Neural progenitor cell (in vitro differentiated cells): Measurements from ENCODE around the gene ORC3. TPM values are rescaled to one million over a fixed set of nuclear protein-coding genes. Genes with fewer than 3 reads are reported as not detected.

ENCODE experiments used
- DNase-seq: peaks from one replicate; pipeline ENCODE4 v3.0.0-alpha.2; 2016; ENCODE audit warnings: low spot score
- H2AFZ ChIP-seq: fragments of 200-600 bp; sonication (generic); replicated peaks from 2 replicates; pipeline ENCODE4 v1.6.1; 2016; ENCODE audit warnings: antibody characterized with exemption
- H3F3A ChIP-seq: fragments of 200-600 bp; sonication (generic); 2 replicates; pipeline ENCODE4 v1.6.1; 2016; ENCODE audit warnings: antibody characterized with exemption, low read depth
- H3K27ac ChIP-seq: fragments of 200-600 bp; sonication (generic); 2 replicates; pipeline ENCODE4 v1.5.1; 2016; ENCODE audit warnings: mild to moderate bottlenecking
- H3K27me3 ChIP-seq: fragments of 200-600 bp; sonication (generic); 2 replicates; pipeline ENCODE4 v1.6.1; 2016; ENCODE audit warnings: mild to moderate bottlenecking, moderate library complexity
- H3K36me3 ChIP-seq: fragments of 200-600 bp; sonication (generic); 2 replicates; pipeline ENCODE4 v1.5.1; 2016
- H3K4me1 ChIP-seq: fragments of 200-600 bp; sonication (generic); 2 replicates; pipeline ENCODE4 v1.6.1; 2016; ENCODE audit warnings: mixed run types
- H3K4me2 ChIP-seq: fragments of 200-600 bp; sonication (generic); 2 replicates; pipeline ENCODE4 v1.6.1; 2016
- H3K4me3 ChIP-seq: fragments of 200-600 bp; sonication (generic); 2 replicates; pipeline ENCODE4 v1.5.1; 2016
- H3K79me2 ChIP-seq: fragments of 200-600 bp; sonication (generic); 2 replicates; pipeline ENCODE4 v1.6.1; 2016; ENCODE audit warnings: low read depth
- H3K9ac ChIP-seq: fragments of 200-600 bp; sonication (generic); 2 replicates; pipeline ENCODE4 v1.6.1; 2016
- H3K9me3 ChIP-seq: fragments of 200-600 bp; sonication (generic); 2 replicates; pipeline ENCODE4 v1.5.1; 2016; ENCODE audit warnings: low read depth
- H4K20me1 ChIP-seq: fragments of 200-600 bp; sonication (generic); 2 replicates; pipeline ENCODE4 v1.6.1; 2016; ENCODE audit warnings: low read depth
- H3K27ac Mint-ChIP-seq: 3 replicates; pipeline ENCODE4 v1.8.0; 2021; ENCODE audit warnings: mixed read lengths
- H3K27me3 Mint-ChIP-seq: 2 replicates; pipeline ENCODE4 v1.8.0; 2022; ENCODE audit warnings: low read depth, mild to moderate bottlenecking, inconsistent platforms, moderate library complexity, mixed read lengths; ENCODE audit not compliant: insufficient read depth
- H3K36me3 Mint-ChIP-seq: 3 replicates; pipeline ENCODE4 v1.8.0; 2021; ENCODE audit warnings: mixed read lengths
- H3K4me1 Mint-ChIP-seq: 3 replicates; pipeline ENCODE4 v1.8.0; 2021; ENCODE audit warnings: mixed read lengths
- H3K4me3 Mint-ChIP-seq: 3 replicates; pipeline ENCODE4 v1.8.0; 2021; ENCODE audit warnings: mild to moderate bottlenecking, moderate library complexity, mixed read lengths
- H3K9me3 Mint-ChIP-seq: 3 replicates; pipeline ENCODE4 v1.8.0; 2020; ENCODE audit warnings: mixed read lengths
- EZH2 ChIP-seq: fragments of 200-600 bp; sonication (generic); IDR thresholded peaks from 2 replicates; pipeline ENCODE4 v1.6.1; 2017; ENCODE audit warnings: antibody characterized with exemption, mild to moderate bottlenecking, moderate library complexity
- EZH2phosphoT487 ChIP-seq: fragments of 200-600 bp; sonication (generic); IDR thresholded peaks from 2 replicates; pipeline ENCODE4 v1.6.1; 2017; ENCODE audit warnings: antibody characterized with exemption
- total RNA-seq: library from RNA; depleted of rRNA; stranded (reverse); fragments of >200 nt; gene quantifications from 2 replicates; pipeline ENCODE4 v1.2.3, GENCODE V29; 2015; ENCODE audit warnings: low replicate concordance
- TF ChIP-seq, protein P1 (sequence below): fragments of 200-600 bp; sonication (generic); IDR thresholded peaks from 2 replicates; pipeline ENCODE4 v1.5.1; 2017; ENCODE audit warnings: antibody characterized with exemption, mild to moderate bottlenecking

The ORC3 gene
- total RNA-seq, 1 donor from 2014 or later: 99.3 TPM

DNA sequence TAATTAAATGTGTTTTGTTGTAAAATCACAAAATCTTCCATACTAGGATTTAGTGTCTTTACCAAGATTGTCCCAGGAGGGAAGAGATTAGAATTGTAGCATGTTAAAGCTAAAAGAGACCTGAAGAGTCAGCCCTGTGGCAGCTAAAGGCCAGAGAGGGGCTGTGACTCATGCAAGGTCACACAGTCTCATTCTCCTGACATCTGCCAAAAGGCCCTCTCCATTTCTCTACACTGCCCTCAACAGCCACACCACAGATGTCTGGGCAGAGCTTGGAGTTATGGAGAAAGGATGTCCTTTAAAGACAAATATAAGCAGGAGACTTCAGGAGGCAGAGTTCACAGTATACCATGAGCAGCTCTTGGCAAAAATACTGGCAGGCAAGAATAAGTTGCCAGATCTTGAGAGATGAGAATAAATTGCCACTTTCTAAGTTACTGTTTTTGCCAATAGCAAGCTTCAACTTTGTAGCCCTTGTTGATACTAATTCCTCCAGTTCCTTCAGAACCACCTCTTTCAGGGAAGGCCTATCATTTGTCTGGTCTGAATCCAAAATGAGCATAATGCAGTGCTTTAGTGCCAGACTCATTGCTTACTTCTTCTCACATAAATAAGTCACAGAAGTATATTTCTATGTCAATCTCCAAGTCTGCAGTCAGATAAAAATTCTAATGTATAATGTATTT lies 70.4 kb downstream of the ORC3 start:
- peaks cover 9% of the 10 kb centered on the region for H3F3A ChIP-seq
- no peak overlapping the region for H3K4me3 ChIP-seq
- no peaks in the 10 kb centered on the region for H4K20me1 ChIP-seq
- DNase-seq: no peak
- H3K79me2 ChIP-seq: no peaks in the 10 kb centered on the region
- H3K36me3 Mint-ChIP-seq: peaks cover 17% of the 10 kb centered on the region
- H3K4me2 ChIP-seq: no peak overlapping the region
- H3K9me3 ChIP-seq: no peaks in the 10 kb centered on the region
- H2AFZ ChIP-seq: no peak overlapping the region
- H3K4me3 Mint-ChIP-seq: no peak overlapping the region
- no peaks in the 10 kb centered on the region for H3K27me3 ChIP-seq
- H3K9me3 Mint-ChIP-seq: no peaks in the 10 kb centered on the region
- H3K27ac Mint-ChIP-seq: no peak overlapping the region
- H3K27me3 Mint-ChIP-seq: no peaks in the 10 kb centered on the region
- H3K36me3 ChIP-seq: peaks cover 8% of the 10 kb centered on the region
- H3K9ac ChIP-seq: no peak overlapping the region
- no peaks in the 10 kb centered on the region for H3K4me1 ChIP-seq
- no peak for TF ChIP-seq EZH2phosphoT487
- TF ChIP-seq, protein P1, sequence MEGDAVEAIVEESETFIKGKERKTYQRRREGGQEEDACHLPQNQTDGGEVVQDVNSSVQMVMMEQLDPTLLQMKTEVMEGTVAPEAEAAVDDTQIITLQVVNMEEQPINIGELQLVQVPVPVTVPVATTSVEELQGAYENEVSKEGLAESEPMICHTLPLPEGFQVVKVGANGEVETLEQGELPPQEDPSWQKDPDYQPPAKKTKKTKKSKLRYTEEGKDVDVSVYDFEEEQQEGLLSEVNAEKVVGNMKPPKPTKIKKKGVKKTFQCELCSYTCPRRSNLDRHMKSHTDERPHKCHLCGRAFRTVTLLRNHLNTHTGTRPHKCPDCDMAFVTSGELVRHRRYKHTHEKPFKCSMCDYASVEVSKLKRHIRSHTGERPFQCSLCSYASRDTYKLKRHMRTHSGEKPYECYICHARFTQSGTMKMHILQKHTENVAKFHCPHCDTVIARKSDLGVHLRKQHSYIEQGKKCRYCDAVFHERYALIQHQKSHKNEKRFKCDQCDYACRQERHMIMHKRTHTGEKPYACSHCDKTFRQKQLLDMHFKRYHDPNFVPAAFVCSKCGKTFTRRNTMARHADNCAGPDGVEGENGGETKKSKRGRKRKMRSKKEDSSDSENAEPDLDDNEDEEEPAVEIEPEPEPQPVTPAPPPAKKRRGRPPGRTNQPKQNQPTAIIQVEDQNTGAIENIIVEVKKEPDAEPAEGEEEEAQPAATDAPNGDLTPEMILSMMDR: no peak
- TF ChIP-seq EZH2: no peak
- H3K4me1 Mint-ChIP-seq: no peaks in the 10 kb centered on the region
- H3K27ac ChIP-seq: no peak overlapping the region

DNA sequence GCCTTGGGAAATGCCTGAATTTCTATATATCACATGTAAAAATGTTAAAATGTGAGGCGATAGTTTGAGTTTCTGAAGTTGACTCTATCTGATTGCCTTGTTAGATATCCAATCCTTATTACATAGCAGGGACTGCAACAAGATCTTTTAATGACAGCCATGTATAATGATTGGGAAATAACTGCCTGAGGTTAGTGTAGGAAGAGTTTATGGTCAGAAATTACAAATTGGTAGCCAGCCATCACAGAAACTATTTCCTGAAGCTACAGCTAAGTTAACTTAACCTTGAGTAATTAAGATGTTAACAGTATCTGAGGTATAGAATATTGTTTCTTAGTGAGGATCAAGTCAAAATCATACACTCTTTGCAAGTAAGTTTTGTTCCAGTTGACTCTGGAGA lies 71.1 kb downstream of the ORC3 start:
- Mint-ChIP-seq H3K36me3 (peaks cover 17% of the 10 kb centered on the region), H3K4me3 (no peak overlapping the region), H3K27me3 (no peaks in the 10 kb centered on the region), H3K27ac (no peak overlapping the region), H3K4me1 (no peaks in the 10 kb centered on the region), H3K9me3 (no peaks in the 10 kb centered on the region)
- H3K9me3 ChIP-seq: no peaks in the 10 kb centered on the region
- no peak overlapping the region for H3K27ac ChIP-seq
- no peaks in the 10 kb centered on the region for H3K79me2 ChIP-seq
- no peak for TF ChIP-seq EZH2
- TF ChIP-seq, protein P1: no peak
- TF ChIP-seq EZH2phosphoT487: no peak
- peaks cover 15% of the 10 kb centered on the region for H3K36me3 ChIP-seq
- no peaks in the 10 kb centered on the region for H3K27me3 ChIP-seq
- H3K4me2 ChIP-seq: no peak overlapping the region
- no peak overlapping the region for H2AFZ ChIP-seq
- no peaks in the 10 kb centered on the region for H4K20me1 ChIP-seq
- H3K4me3 ChIP-seq: no peak overlapping the region
- H3F3A ChIP-seq: peaks cover 9% of the 10 kb centered on the region
- H3K4me1 ChIP-seq: no peaks in the 10 kb centered on the region
- no peak for DNase-seq
- no peak overlapping the region for H3K9ac ChIP-seq

DNA sequence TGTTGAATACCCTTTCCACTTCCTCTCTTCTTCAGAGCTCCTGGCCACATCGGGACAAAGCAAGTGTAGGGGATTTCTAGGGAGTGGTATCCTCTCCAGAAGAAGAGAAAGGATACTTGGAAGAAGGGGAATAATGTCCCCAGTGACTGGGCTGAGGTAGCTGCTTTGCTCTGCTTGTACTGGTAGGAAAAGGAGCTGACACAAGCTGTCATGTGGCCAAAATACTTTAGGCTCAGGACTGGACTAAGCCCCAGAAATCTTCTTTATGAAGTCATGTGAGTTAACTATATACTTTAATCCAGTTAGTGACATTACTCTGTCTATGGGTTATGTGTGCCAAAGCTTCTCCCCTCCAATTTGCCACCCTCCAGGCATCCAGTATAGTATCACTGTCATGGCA lies 71.6 kb downstream of the ORC3 start:
- no peak overlapping the region for H3K4me3 ChIP-seq
- H3K4me1 ChIP-seq: no peaks in the 10 kb centered on the region
- no peak overlapping the region for H2AFZ ChIP-seq
- H3K36me3 ChIP-seq: peaks cover 15% of the 10 kb centered on the region
- H3K9me3 ChIP-seq: no peaks in the 10 kb centered on the region
- no peak overlapping the region for H3K9ac ChIP-seq
- H3K27me3 Mint-ChIP-seq: no peaks in the 10 kb centered on the region
- no peak for DNase-seq
- no peaks in the 10 kb centered on the region for H4K20me1 ChIP-seq
- no peak overlapping the region for H3K27ac Mint-ChIP-seq
- H3K36me3 Mint-ChIP-seq: peaks cover 17% of the 10 kb centered on the region
- H3K4me3 Mint-ChIP-seq: no peak overlapping the region
- peaks cover 9% of the 10 kb centered on the region for H3F3A ChIP-seq
- no peaks in the 10 kb centered on the region for H3K27me3 ChIP-seq
- TF ChIP-seq, protein P1: no peak
- TF ChIP-seq EZH2phosphoT487 (no peak), EZH2 (no peak)
- H3K4me1 Mint-ChIP-seq: no peaks in the 10 kb centered on the region
- no peak overlapping the region for H3K4me2 ChIP-seq
- H3K27ac ChIP-seq: no peak overlapping the region
- H3K9me3 Mint-ChIP-seq: no peaks in the 10 kb centered on the region
- H3K79me2 ChIP-seq: no peaks in the 10 kb centered on the region
